NCI-H1694 treated with DMSO at 0.1 percent for 48 hours (cell line): Measurements from ENCODE around the gene SNAPIN.
A peak's percentile ranks its signal among the peaks of the same experiment; 100 is the strongest.

Experiments used
- DNase-seq: peaks from one replicate; lab custom pipeline; 2025; lab: John Stamatoyannopoulos, UW

The SNAPIN gene

GRCh38 chr1:153658400-153659174 lies at the start of gene SNAPIN:
Gene SNAPIN (plus strand): TSS chr1:153658703. CDS start chr1:153658744, 41 bp downstream.
- peak; percentile 92 for DNase-seq

GRCh38 chr1:153608742-153609584 lies 49.5 kb upstream of the SNAPIN start:
- no peak for DNase-seq

GRCh38 chr1:153609585-153609907 lies 49.0 kb upstream of the SNAPIN start:
- no peak for DNase-seq

GRCh38 chr1:153610334-153610733 lies 48.2 kb upstream of the SNAPIN start:
- no peak for DNase-seq

- no peak for DNase-seq
Observed at GRCh38 chr1:153610811-153611301, 47.6 kb upstream of the SNAPIN start.

- no peak for DNase-seq
Observed at GRCh38 chr1:153611356-153611755, 47.1 kb upstream of the SNAPIN start.

GRCh38 chr1:153612111-153612754 lies 46.3 kb upstream of the SNAPIN start:
- DNase-seq = no peak

- peak; percentile 7 for DNase-seq
Observed at GRCh38 chr1:153612755-153613331, 45.7 kb upstream of the SNAPIN start, which contains the start of gene S100A16. Gene S100A16 (minus strand): TSS chr1:153613137. CDS start chr1:153608151, 4,986 bp downstream.

GRCh38 chr1:153613406-153613805 lies 45.1 kb upstream of the SNAPIN start:
- DNase-seq = no peak

GRCh38 chr1:153614189-153614900 lies 44.2 kb upstream of the SNAPIN start:
- DNase-seq = no peak

GRCh38 chr1:153614906-153615305 lies 43.6 kb upstream of the SNAPIN start:
- DNase-seq = no peak

GRCh38 chr1:153615406-153615805 lies 43.1 kb upstream of the SNAPIN start:
- no peak for DNase-seq

- no peak for DNase-seq
Observed at GRCh38 chr1:153616144-153616916, 42.2 kb upstream of the SNAPIN start, which contains the start of gene S100A14. Gene S100A14 (minus strand): TSS chr1:153616325. CDS start chr1:153615858, 467 bp downstream.

GRCh38 chr1:153616917-153617311 lies 41.6 kb upstream of the SNAPIN start:
- no peak for DNase-seq

- DNase-seq = no peak
Observed at GRCh38 chr1:153617663-153618062, 40.8 kb upstream of the SNAPIN start.

GRCh38 chr1:153619171-153619570 lies 39.3 kb upstream of the SNAPIN start:
- no peak for DNase-seq

- no peak for DNase-seq
Observed at GRCh38 chr1:153623101-153623500, 35.4 kb upstream of the SNAPIN start.

- no peak for DNase-seq
Observed at GRCh38 chr1:153624965-153625611, 33.4 kb upstream of the SNAPIN start.

- DNase-seq = no peak
Observed at GRCh38 chr1:153626477-153626903, 32.0 kb upstream of the SNAPIN start.
